Sigmoid colon (tissue), 7 donors: ENCODE measurements around the gene CAPN8. TPM values are rescaled to one million over a fixed set of nuclear protein-coding genes. Genes with fewer than 3 reads are reported as not detected.
"Not testable (repeated sequence)": the region's sequence is repeated elsewhere in the genome, so short reads cannot be mapped to it uniquely, and the experiment has no call there.

ENCODE experiments used
- DNase-seq: peaks from one replicate; pipeline ENCODE4 v3.0.0-alpha.2; 2019
- H3K27ac ChIP-seq, 4 donors: fragments of 200-600 bp; sonication (generic); one replicate each; pipeline ENCODE4 v1.5.1; 2016 to 2019; ENCODE audit warnings: mild to moderate bottlenecking in 1 of 4
- H3K27me3 ChIP-seq, 3 donors: fragments of 200-600 bp; sonication (generic); one replicate each; pipeline ENCODE4 v1.5.1; 2019; ENCODE audit warnings: mild to moderate bottlenecking in 1 of 3
- H3K36me3 ChIP-seq, 4 donors: fragments of 200-600 bp; sonication (generic); one replicate each; pipeline ENCODE4 v1.5.1; 2016 to 2019
- H3K4me1 ChIP-seq, 4 donors: fragments of 200-600 bp; sonication (generic); one replicate each; pipeline ENCODE4 v1.5.1; 2017 to 2019
- H3K4me3 ChIP-seq, 4 donors: fragments of 200-600 bp; sonication (generic); one replicate each; pipeline ENCODE4 v1.5.1; 2017 to 2019; ENCODE audit warnings: mild to moderate bottlenecking in 2 of 4, moderate library complexity in 1 of 4
- H3K9me3 ChIP-seq, 4 donors: fragments of 200-600 bp in 3 of 4; sonication (generic) in 3 of 4; one replicate each; pipeline versions ENCODE4 v1.5.1 to v1.6.1; 2013 to 2019
- EP300 ChIP-seq, 4 donors: sonication (generic); formaldehyde crosslinking; IDR thresholded peaks; one replicate each; pipeline ENCODE4 v1.6.1; 2017; ENCODE audit warnings: antibody characterized with exemption in 4 of 4
- POLR2A ChIP-seq, 2 donors: fragments of 450-650 bp; IDR thresholded peaks; one replicate each; pipeline ENCODE4 v1.6.1; 2016; ENCODE audit warnings: antibody characterized with exemption in 2 of 2, mild to moderate bottlenecking in 2 of 2, moderate library complexity in 2 of 2
- POLR2AphosphoS5 ChIP-seq, 4 donors: sonication (generic); formaldehyde crosslinking; IDR thresholded peaks; one replicate each; pipeline ENCODE4 v1.6.1; 2017; ENCODE audit warnings: antibody characterized with exemption in 4 of 4
- WGBS, 2 donors: extraction: QIAGEN DNeasy Blood & Tissue Kit; methylation state at CpG; one replicate each; pipeline ENCODE4 v1.1.7; 2013; 5-methylcytosine and 5-hydroxymethylcytosine counted together
- intact Hi-C: fragments of 100-400 bp; cut with DNase I; formaldehyde crosslinking; loops from one replicate; pipeline ENCODE4 v1.15.1; 2023
- polyA plus RNA-seq, 3 donors: library from polyadenylated mRNA; stranded (reverse); fragments of 200-250 nt; gene quantifications; one replicate each; pipeline ENCODE4 v1.2.3, GENCODE V29; 2013
- total RNA-seq, 4 donors: library from RNA; depleted of rRNA; stranded (reverse); fragments of >200 nt; gene quantifications; one replicate each; pipeline ENCODE4 v1.1.0, GENCODE V29; 2016
- TF ChIP-seq, protein P1 (sequence below), 4 experiments: fragments of 450-650 bp in 3 of 4; fragments of 200-600 bp in 1 of 4; IDR thresholded peaks; one replicate each; pipeline ENCODE4 v1.5.1; 2016 to 2019; ENCODE audit warnings: antibody characterized with exemption in 4 of 4, mild to moderate bottlenecking in 3 of 4, moderate library complexity in 2 of 4
- donor health status: healthy with polysubstance abuse.
- donor health status: Bipolar disorder and iron deficiency.
- donor health status: healthy.

Gene CAPN8
- total and polyA plus RNA-seq, 7 donors, result 1.1 to 67.6 (median 42.7) TPM; not detected in 3

DNA sequence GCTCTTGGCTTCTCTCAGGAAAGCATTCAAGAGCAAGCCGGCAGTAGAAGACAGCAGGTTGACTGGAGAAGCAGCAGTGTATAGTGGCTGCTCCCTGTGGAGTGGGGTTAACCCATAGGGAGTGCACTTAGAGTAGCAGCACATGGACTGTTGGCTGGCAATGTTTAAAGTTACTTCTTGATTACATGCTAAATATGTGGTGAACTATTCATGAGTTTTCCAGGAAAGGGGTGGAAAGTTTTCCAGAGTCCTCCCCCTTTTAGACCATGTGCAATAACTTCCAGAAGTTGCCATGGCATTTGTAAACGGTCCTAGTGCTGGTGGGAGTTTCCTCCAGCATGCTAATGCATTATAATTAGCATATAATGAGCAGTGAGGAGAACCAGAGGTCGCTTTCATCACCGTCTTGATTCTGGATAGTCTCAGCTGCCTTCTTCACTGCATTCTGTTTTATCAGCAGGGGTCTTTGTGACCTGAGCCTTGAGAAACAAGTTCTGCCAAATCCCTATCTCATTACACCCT lies 140.5 kb downstream of the CAPN8 start:
- no peaks in the 10 kb centered on the region for H3K27me3 ChIP-seq
- H3K9me3 ChIP-seq, result peaks cover 0 to 2% (median 0%) of the 10 kb centered on the region in 4 donors
- H3K27ac ChIP-seq, result no peak overlapping the region
- no peaks in the 10 kb centered on the region for H3K4me1 ChIP-seq
- TF ChIP-seq, protein P1, sequence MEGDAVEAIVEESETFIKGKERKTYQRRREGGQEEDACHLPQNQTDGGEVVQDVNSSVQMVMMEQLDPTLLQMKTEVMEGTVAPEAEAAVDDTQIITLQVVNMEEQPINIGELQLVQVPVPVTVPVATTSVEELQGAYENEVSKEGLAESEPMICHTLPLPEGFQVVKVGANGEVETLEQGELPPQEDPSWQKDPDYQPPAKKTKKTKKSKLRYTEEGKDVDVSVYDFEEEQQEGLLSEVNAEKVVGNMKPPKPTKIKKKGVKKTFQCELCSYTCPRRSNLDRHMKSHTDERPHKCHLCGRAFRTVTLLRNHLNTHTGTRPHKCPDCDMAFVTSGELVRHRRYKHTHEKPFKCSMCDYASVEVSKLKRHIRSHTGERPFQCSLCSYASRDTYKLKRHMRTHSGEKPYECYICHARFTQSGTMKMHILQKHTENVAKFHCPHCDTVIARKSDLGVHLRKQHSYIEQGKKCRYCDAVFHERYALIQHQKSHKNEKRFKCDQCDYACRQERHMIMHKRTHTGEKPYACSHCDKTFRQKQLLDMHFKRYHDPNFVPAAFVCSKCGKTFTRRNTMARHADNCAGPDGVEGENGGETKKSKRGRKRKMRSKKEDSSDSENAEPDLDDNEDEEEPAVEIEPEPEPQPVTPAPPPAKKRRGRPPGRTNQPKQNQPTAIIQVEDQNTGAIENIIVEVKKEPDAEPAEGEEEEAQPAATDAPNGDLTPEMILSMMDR (IDR thresholded peaks at IDR 0.05), result no peak
- TF ChIP-seq EP300 (IDR thresholded peaks at IDR 0.05), result no peak
- no peak for TF ChIP-seq POLR2AphosphoS5 (IDR thresholded peaks at IDR 0.05)
- TF ChIP-seq POLR2A (IDR thresholded peaks at IDR 0.05), result no peak
- no peak for DNase-seq
- intact Hi-C loops, result no loop called here
- no peaks in the 10 kb centered on the region for H3K36me3 ChIP-seq
- H3K4me3 ChIP-seq, result no peak overlapping the region
- 73 to 84% methylated on average over 4 of the region's 4 CpGs for WGBS, 2 donors

DNA sequence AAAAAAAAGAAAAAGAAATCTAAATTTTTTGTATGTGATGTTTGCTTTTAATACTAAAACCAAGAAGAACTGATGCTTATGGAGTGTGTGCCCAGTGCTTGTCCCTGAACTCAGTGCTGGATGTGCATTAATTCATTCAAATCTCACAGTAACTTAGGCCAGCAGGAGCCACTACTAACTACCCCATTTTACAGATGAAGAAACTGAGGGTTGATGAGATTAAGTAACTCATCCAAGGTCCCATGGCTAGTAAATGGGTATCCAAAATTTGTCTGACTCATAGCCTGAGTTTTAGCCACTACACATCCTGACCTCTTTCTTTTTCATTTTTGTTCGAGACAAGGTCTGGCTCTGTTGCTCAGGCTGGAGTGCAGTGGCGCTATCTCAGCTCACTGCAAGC lies 144.4 kb downstream of the CAPN8 start:
- DNase-seq, result no peak
- 91 to 98% methylated on average over 2 of the region's 2 CpGs for WGBS, 2 donors
- Histone ChIP-seq H3K4me1 (no peaks in the 10 kb centered on the region), H3K4me3 (no peak overlapping the region), H3K9me3 (no peaks in the 10 kb centered on the region), H3K27ac (no peak overlapping the region), H3K27me3 (no peaks in the 10 kb centered on the region), H3K36me3 (no peaks in the 10 kb centered on the region)
- intact Hi-C loops, result no loop called here
- TF ChIP-seq, protein P1 (IDR thresholded peaks at IDR 0.05), result no peak
- TF ChIP-seq EP300 (IDR thresholded peaks at IDR 0.05), result no peak

DNA sequence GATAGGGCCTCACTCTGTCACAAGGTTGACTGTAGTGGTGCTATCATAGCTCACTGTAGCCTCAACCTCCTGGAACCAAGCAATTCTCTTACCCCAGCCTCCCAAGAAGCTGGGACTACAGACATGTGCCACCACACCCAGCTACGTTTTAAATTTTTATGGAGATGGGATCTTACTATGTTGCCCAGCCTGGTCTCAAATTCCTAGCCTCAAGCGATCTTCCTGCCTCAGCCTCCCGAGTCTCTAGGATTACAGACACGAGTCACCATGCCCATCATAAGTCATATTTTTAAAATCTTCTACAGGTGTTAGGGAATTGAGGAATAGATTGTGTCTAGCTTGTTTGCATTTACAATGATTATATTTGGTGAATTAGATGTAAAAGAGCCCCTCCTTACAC lies 145.3 kb downstream of the CAPN8 start:
- Histone ChIP-seq H3K4me1 (no peaks in the 10 kb centered on the region), H3K27me3 (no peaks in the 10 kb centered on the region), H3K27ac (no peak overlapping the region), H3K36me3 (no peaks in the 10 kb centered on the region), H3K9me3 (no peaks in the 10 kb centered on the region), H3K4me3 (no peak overlapping the region)
- TF ChIP-seq, protein P1 (IDR thresholded peaks at IDR 0.05), result no peak
- TF ChIP-seq POLR2A (IDR thresholded peaks at IDR 0.05) (no peak), EP300 (IDR thresholded peaks at IDR 0.05) (no peak), POLR2AphosphoS5 (IDR thresholded peaks at IDR 0.05) (no peak)
- WGBS, 2 donors, result 86 to 87% methylated on average over 4 of the region's 4 CpGs
- intact Hi-C loops, result no loop called here
- no peak for DNase-seq

DNA sequence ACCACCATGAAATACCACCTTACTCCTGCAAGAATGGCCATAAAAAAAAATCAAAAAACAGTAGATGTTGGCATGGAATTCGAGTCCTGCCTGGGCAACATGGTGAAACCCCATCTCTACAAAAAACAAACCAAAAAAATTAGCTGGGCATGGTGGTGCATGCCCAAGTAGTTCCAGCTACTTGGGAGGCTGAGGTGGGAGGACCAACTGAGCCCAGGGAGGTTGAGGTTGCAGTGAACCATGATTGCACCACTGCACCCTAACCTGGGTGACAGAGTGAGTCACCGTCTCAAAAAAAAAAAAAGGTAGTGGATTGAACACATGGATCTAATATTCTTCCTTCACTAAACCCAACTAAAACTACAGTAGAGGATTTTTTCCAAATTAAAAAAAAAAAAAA lies 146.4 kb downstream of the CAPN8 start:
- no peak for DNase-seq
- no peaks in the 10 kb centered on the region for H3K27me3 ChIP-seq
- TF ChIP-seq POLR2AphosphoS5 (IDR thresholded peaks at IDR 0.05) (no peak), EP300 (IDR thresholded peaks at IDR 0.05) (no peak), POLR2A (IDR thresholded peaks at IDR 0.05) (no peak)
- TF ChIP-seq, protein P1 (IDR thresholded peaks at IDR 0.05), result no peak
- intact Hi-C loops, result no loop called here
- no peaks in the 10 kb centered on the region for H3K36me3 ChIP-seq
- H3K4me1 ChIP-seq, result no peaks in the 10 kb centered on the region
- H3K9me3 ChIP-seq, result no peaks in the 10 kb centered on the region
- H3K27ac ChIP-seq, result no peak overlapping the region
- no peak overlapping the region for H3K4me3 ChIP-seq
- WGBS, 2 donors, result 92 to 95% methylated on average over 2 of the region's 2 CpGs

DNA sequence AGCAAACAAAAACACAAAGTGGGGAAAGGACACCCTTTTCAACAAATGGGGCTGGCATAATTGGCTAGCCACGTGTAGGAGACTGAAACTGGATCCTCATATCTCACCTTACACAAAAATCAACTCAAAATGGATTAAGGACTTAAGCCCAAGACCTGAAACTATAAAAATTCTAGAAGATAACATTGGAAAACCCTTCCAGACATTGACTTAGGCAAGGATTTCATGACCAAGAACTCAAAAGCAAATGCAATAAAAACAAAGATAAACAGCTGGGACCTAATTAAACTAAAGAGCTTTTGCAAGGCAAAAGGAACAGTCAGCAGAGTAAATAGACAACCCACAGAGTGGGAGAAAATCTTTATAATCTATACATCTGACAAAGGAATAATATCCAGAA lies 146.9 kb downstream of the CAPN8 start:
- intact Hi-C loops, H3K4me3 ChIP-seq, DNase-seq, H3K36me3 ChIP-seq, H3K4me1 ChIP-seq, H3K9me3 ChIP-seq, H3K27ac ChIP-seq, H3K27me3 ChIP-seq: not testable (repeated sequence)
- 12 to 47% methylated on average over 1 of the region's 1 CpG for WGBS, 2 donors
